Neural crest cell (in vitro differentiated cells): ENCODE measurements around the gene SYNGR1. TPM values are rescaled to one million over a fixed set of nuclear protein-coding genes. Genes with fewer than 3 reads are reported as not detected.

Source experiments
- DNase-seq: peaks from one replicate; pipeline ENCODE4 v3.0.0; 2021; ENCODE audit warnings: low read depth, mixed read lengths, low spot score
- H3K27ac Mint-ChIP-seq: one replicate; pipeline ENCODE4 v1.8.0; 2021; ENCODE audit warnings: mild to moderate bottlenecking, mixed read lengths; ENCODE audit not compliant: unreplicated experiment
- H3K27me3 Mint-ChIP-seq: 2 replicates; pipeline ENCODE4 v1.8.0; 2021; ENCODE audit warnings: low read depth, mild to moderate bottlenecking, mixed read lengths
- H3K36me3 Mint-ChIP-seq: 2 replicates; pipeline ENCODE4 v1.8.0; 2021; ENCODE audit warnings: low read depth, mild to moderate bottlenecking, mixed read lengths
- H3K4me1 Mint-ChIP-seq: 2 replicates; pipeline ENCODE4 v1.8.0; 2021; ENCODE audit warnings: mixed read lengths
- H3K4me3 Mint-ChIP-seq: one replicate; pipeline ENCODE4 v1.8.0; 2021; ENCODE audit warnings: mild to moderate bottlenecking, mixed read lengths
- H3K9me3 Mint-ChIP-seq: 2 replicates; pipeline ENCODE4 v1.8.0; 2021; ENCODE audit warnings: mixed read lengths
- CTCF ChIP-seq: fragments of 200-600 bp; sonication (generic); conservative IDR thresholded peaks from 2 replicates; pipeline ENCODE4 v1.5.0; 2021; ENCODE audit warnings: antibody characterized with exemption, mild to moderate bottlenecking
- total RNA-seq: library from RNA; stranded (reverse); gene quantifications from 2 replicates; pipeline ENCODE4 v1.2.1, GENCODE V29; 2021

Gene SYNGR1
- total RNA-seq, 1 donor from 2014 or later = 30.0 TPM

- peaks cover 36% of the 10 kb centered on the region for H3K36me3 Mint-ChIP-seq
- peaks cover 61% of the 10 kb centered on the region for H3K4me1 Mint-ChIP-seq
- H3K9me3 Mint-ChIP-seq = no peaks in the 10 kb centered on the region
- DNase-seq = no peak
- peak overlapping the region; percentile 100 for H3K4me3 Mint-ChIP-seq
- peaks cover 36% of the 10 kb centered on the region for H3K27me3 Mint-ChIP-seq
- no peak for TF ChIP-seq CTCF
- no peak overlapping the region for H3K27ac Mint-ChIP-seq
These were observed 39.7 kb upstream of the SYNGR1 start for GRCh38 chr22:39309881-39310714.

GRCh38 chr22:39311592-39312400, 38.0 kb upstream of the SYNGR1 start:
- Mint-ChIP-seq H3K4me1 (peaks cover 68% of the 10 kb centered on the region), H3K9me3 (no peaks in the 10 kb centered on the region), H3K4me3 (peak overlapping the region; percentile 100), H3K27me3 (peaks cover 43% of the 10 kb centered on the region), H3K36me3 (peaks cover 51% of the 10 kb centered on the region), H3K27ac (peak overlapping the region; percentile 27)
- DNase-seq = no peak
- no peak for TF ChIP-seq CTCF

- no peaks in the 10 kb centered on the region for H3K9me3 Mint-ChIP-seq
- TF ChIP-seq CTCF = no peak
- H3K36me3 Mint-ChIP-seq = peaks cover 57% of the 10 kb centered on the region
- DNase-seq = no peak
- H3K27me3 Mint-ChIP-seq = peaks cover 49% of the 10 kb centered on the region
- peak overlapping the region; percentile 100 for H3K4me3 Mint-ChIP-seq
- H3K27ac Mint-ChIP-seq = no peak overlapping the region
- peaks cover 74% of the 10 kb centered on the region for H3K4me1 Mint-ChIP-seq
These were observed 37.4 kb upstream of the SYNGR1 start for GRCh38 chr22:39312410-39312809.

- peaks cover 67% of the 10 kb centered on the region for H3K36me3 Mint-ChIP-seq
- H3K27ac Mint-ChIP-seq = no peak overlapping the region
- no peak for TF ChIP-seq CTCF
- no peak for DNase-seq
- no peaks in the 10 kb centered on the region for H3K9me3 Mint-ChIP-seq
- peaks cover 55% of the 10 kb centered on the region for H3K27me3 Mint-ChIP-seq
- peak overlapping the region; percentile 100 for H3K4me3 Mint-ChIP-seq
- peaks cover 83% of the 10 kb centered on the region for H3K4me1 Mint-ChIP-seq
These were observed 36.4 kb upstream of the SYNGR1 start for GRCh38 chr22:39313258-39314001.

GRCh38 chr22:39314251-39314971, 35.4 kb upstream of the SYNGR1 start:
- no peak for DNase-seq
- TF ChIP-seq CTCF = peak; percentile 51
- Mint-ChIP-seq H3K27me3 (peaks cover 53% of the 10 kb centered on the region), H3K4me1 (peaks cover 83% of the 10 kb centered on the region), H3K27ac (peak overlapping the region; percentile 19), H3K9me3 (no peaks in the 10 kb centered on the region), H3K4me3 (peak overlapping the region; percentile 100), H3K36me3 (peaks cover 75% of the 10 kb centered on the region)
